ENCODE measurements around the gene PCTP.

The PCTP gene

GRCh38 chr17:55743103-55743679 is 7.7 kb upstream of the PCTP start:
- Histone ChIP-seq H4K91ac (ENCODE audit: low read length) (no peak overlapping the region), H3K9me3 (ENCODE audit: control insufficient read depth, low read length) (no peaks in the 10 kb centered on the region), H3K4ac (ENCODE audit: low read depth in 1 of 2, low read length in 2 of 2) (no peak overlapping the region), H2AFZ (ENCODE audit: low read depth, low read length) (no peak overlapping the region), H2BK5ac (ENCODE audit: low read depth, low read length, poor library complexity, severe bottlenecking) (no peak overlapping the region), H3K4me3 (ENCODE audit: insufficient read depth in 1 of 2, low read depth in 1 of 2, low read length in 2 of 2) (no peak overlapping the region), H3K4me2 (ENCODE audit: low read length, poor library complexity, severe bottlenecking) (no peak overlapping the region), H2AK5ac (ENCODE audit: low read length, severe bottlenecking) (no peak overlapping the region), H3K27me3 (ENCODE audit: control insufficient read depth in 1 of 2, insufficient read depth in 1 of 2, low read length in 2 of 2) (no peaks in the 10 kb centered on the region), H3K14ac (ENCODE audit: low read length in 2 of 2) (no peak overlapping the region), H2BK120ac (ENCODE audit: low read depth, low read length) (no peak overlapping the region), H2BK12ac (ENCODE audit: low read length in 2 of 2) (no peak overlapping the region), H4K8ac (ENCODE audit: low read length) (no peak overlapping the region), H3K23ac (ENCODE audit: low read length in 2 of 2) (no peak overlapping the region), H3K18ac (ENCODE audit: low read depth in 1 of 2, low read length in 2 of 2) (no peak overlapping the region), H3K9ac (ENCODE audit: low read length) (no peak overlapping the region), H3K36me3 (ENCODE audit: control insufficient read depth in 1 of 2, insufficient read depth in 2 of 2, low read depth in 1 of 2, low read length in 2 of 2) (no peaks in the 10 kb centered on the region), H2BK15ac (ENCODE audit: low read depth, poor library complexity, severe bottlenecking) (no peak overlapping the region), H3K27ac (ENCODE audit: low read length, poor library complexity, severe bottlenecking) (no peak overlapping the region), H3K79me1 (replicated peaks; ENCODE audit: low read length, poor library complexity, severe bottlenecking) (no peaks in the 10 kb centered on the region), H3K4me1 (ENCODE audit: control insufficient read depth, insufficient read depth, low read depth, low read length) (no peaks in the 10 kb centered on the region)
- DNase-seq: no peak
- WGBS: 93% methylated on average over 2 of the region's 3 CpGs

GRCh38 chr17:55745258-55745657 is 5.6 kb upstream of the PCTP start:
- H3K14ac ChIP-seq (ENCODE audit: low read length in 2 of 2): no peak overlapping the region
- whole genome bisulfite sequencing: 100% methylated on average over 1 of the region's 1 CpG
- DNase-seq: no peak

GRCh38 chr17:55746466-55746865 is 4.4 kb upstream of the PCTP start:
- Histone ChIP-seq H3K4me1 (ENCODE audit: control insufficient read depth, insufficient read depth, low read depth, low read length) (no peaks in the 10 kb centered on the region), H3K4me2 (ENCODE audit: low read length, poor library complexity, severe bottlenecking) (no peak overlapping the region), H3K23ac (ENCODE audit: low read length in 2 of 2) (no peak overlapping the region), H3K9ac (ENCODE audit: low read length) (no peak overlapping the region), H2BK15ac (ENCODE audit: low read depth, poor library complexity, severe bottlenecking) (no peak overlapping the region), H2BK120ac (ENCODE audit: low read depth, low read length) (no peak overlapping the region), H3K4ac (ENCODE audit: low read depth in 1 of 2, low read length in 2 of 2) (no peak overlapping the region), H3K18ac (ENCODE audit: low read depth in 1 of 2, low read length in 2 of 2) (no peak overlapping the region), H2BK12ac (ENCODE audit: low read length in 2 of 2) (no peak overlapping the region), H3K4me3 (ENCODE audit: insufficient read depth in 1 of 2, low read depth in 1 of 2, low read length in 2 of 2) (no peak overlapping the region), H3K79me1 (replicated peaks; ENCODE audit: low read length, poor library complexity, severe bottlenecking) (no peaks in the 10 kb centered on the region), H2AFZ (ENCODE audit: low read depth, low read length) (no peak overlapping the region), H2AK5ac (ENCODE audit: low read length, severe bottlenecking) (no peak overlapping the region), H2BK5ac (ENCODE audit: low read depth, low read length, poor library complexity, severe bottlenecking) (no peak overlapping the region), H3K27me3 (ENCODE audit: control insufficient read depth in 1 of 2, insufficient read depth in 1 of 2, low read length in 2 of 2) (no peaks in the 10 kb centered on the region), H3K36me3 (ENCODE audit: control insufficient read depth in 1 of 2, insufficient read depth in 2 of 2, low read depth in 1 of 2, low read length in 2 of 2) (no peaks in the 10 kb centered on the region), H4K91ac (ENCODE audit: low read length) (no peak overlapping the region), H3K9me3 (ENCODE audit: control insufficient read depth, low read length) (no peaks in the 10 kb centered on the region), H3K27ac (ENCODE audit: low read length, poor library complexity, severe bottlenecking) (no peak overlapping the region), H3K14ac (ENCODE audit: low read length in 2 of 2) (no peak overlapping the region), H4K8ac (ENCODE audit: low read length) (no peak overlapping the region)
- DNase-seq: no peak
- no CpG with 5 or more reads among the region's 1 CpG for WGBS

More at GRCh38 chr17:55745258-55745657, 5.6 kb upstream of the PCTP start:
- H4K91ac ChIP-seq (ENCODE audit: low read length): no peak overlapping the region
- no peak overlapping the region for H3K9ac ChIP-seq (ENCODE audit: low read length)
- no peaks in the 10 kb centered on the region for H3K36me3 ChIP-seq (ENCODE audit: control insufficient read depth in 1 of 2, insufficient read depth in 2 of 2, low read depth in 1 of 2, low read length in 2 of 2)
- H3K23ac ChIP-seq (ENCODE audit: low read length in 2 of 2): no peak overlapping the region
- no peak overlapping the region for H3K18ac ChIP-seq (ENCODE audit: low read depth in 1 of 2, low read length in 2 of 2)
- no peak overlapping the region for H3K4me3 ChIP-seq (ENCODE audit: insufficient read depth in 1 of 2, low read depth in 1 of 2, low read length in 2 of 2)
- H4K8ac ChIP-seq (ENCODE audit: low read length): no peak overlapping the region
- H3K27me3 ChIP-seq (ENCODE audit: control insufficient read depth in 1 of 2, insufficient read depth in 1 of 2, low read length in 2 of 2): no peaks in the 10 kb centered on the region
- H3K4me1 ChIP-seq (ENCODE audit: control insufficient read depth, insufficient read depth, low read depth, low read length): no peaks in the 10 kb centered on the region
- no peak overlapping the region for H3K27ac ChIP-seq (ENCODE audit: low read length, poor library complexity, severe bottlenecking)
- H2BK5ac ChIP-seq (ENCODE audit: low read depth, low read length, poor library complexity, severe bottlenecking): no peak overlapping the region
- no peak overlapping the region for H3K4ac ChIP-seq (ENCODE audit: low read depth in 1 of 2, low read length in 2 of 2)
- no peak overlapping the region for H3K4me2 ChIP-seq (ENCODE audit: low read length, poor library complexity, severe bottlenecking)
- H2BK12ac ChIP-seq (ENCODE audit: low read length in 2 of 2): no peak overlapping the region
- H3K9me3 ChIP-seq (ENCODE audit: control insufficient read depth, low read length): no peaks in the 10 kb centered on the region
- no peak overlapping the region for H2BK15ac ChIP-seq (ENCODE audit: low read depth, poor library complexity, severe bottlenecking)
- H3K79me1 ChIP-seq (replicated peaks; ENCODE audit: low read length, poor library complexity, severe bottlenecking): no peaks in the 10 kb centered on the region
- H2AK5ac ChIP-seq (ENCODE audit: low read length, severe bottlenecking): no peak overlapping the region
- no peak overlapping the region for H2AFZ ChIP-seq (ENCODE audit: low read depth, low read length)
- H2BK120ac ChIP-seq (ENCODE audit: low read depth, low read length): no peak overlapping the region

- Histone ChIP-seq H3K9ac (ENCODE audit: low read length) (no peak overlapping the region), H3K9me3 (ENCODE audit: control insufficient read depth, low read length) (no peaks in the 10 kb centered on the region), H3K18ac (ENCODE audit: low read depth in 1 of 2, low read length in 2 of 2) (no peak overlapping the region), H3K4ac (ENCODE audit: low read depth in 1 of 2, low read length in 2 of 2) (no peak overlapping the region), H3K4me1 (ENCODE audit: control insufficient read depth, insufficient read depth, low read depth, low read length) (peaks cover 4% of the 10 kb centered on the region), H2BK12ac (ENCODE audit: low read length in 2 of 2) (no peak overlapping the region), H4K91ac (ENCODE audit: low read length) (no peak overlapping the region), H2AK5ac (ENCODE audit: low read length, severe bottlenecking) (no peak overlapping the region), H2AFZ (ENCODE audit: low read depth, low read length) (no peak overlapping the region), H4K8ac (ENCODE audit: low read length) (no peak overlapping the region), H3K14ac (ENCODE audit: low read length in 2 of 2) (no peak overlapping the region), H3K4me3 (ENCODE audit: insufficient read depth in 1 of 2, low read depth in 1 of 2, low read length in 2 of 2) (no peak overlapping the region), H3K27ac (ENCODE audit: low read length, poor library complexity, severe bottlenecking) (no peak overlapping the region), H3K36me3 (ENCODE audit: control insufficient read depth in 1 of 2, insufficient read depth in 2 of 2, low read depth in 1 of 2, low read length in 2 of 2) (no peaks in the 10 kb centered on the region), H2BK120ac (ENCODE audit: low read depth, low read length) (no peak overlapping the region), H3K27me3 (ENCODE audit: control insufficient read depth in 1 of 2, insufficient read depth in 1 of 2, low read length in 2 of 2) (no peaks in the 10 kb centered on the region), H3K23ac (ENCODE audit: low read length in 2 of 2) (no peak overlapping the region), H2BK5ac (ENCODE audit: low read depth, low read length, poor library complexity, severe bottlenecking) (no peak overlapping the region), H3K79me1 (replicated peaks; ENCODE audit: low read length, poor library complexity, severe bottlenecking) (peaks cover 2% of the 10 kb centered on the region), H2BK15ac (ENCODE audit: low read depth, poor library complexity, severe bottlenecking) (no peak overlapping the region), H3K4me2 (ENCODE audit: low read length, poor library complexity, severe bottlenecking) (no peak overlapping the region)
- no peak for DNase-seq
- 86% methylated on average over 1 of the region's 3 CpGs for WGBS
These were observed 3.6 kb upstream of the PCTP start for GRCh38 chr17:55747209-55747608.

Data from mesenchymal stem cell (in vitro differentiated cells and primary cell).